Effector memory CD8-positive, alpha-beta T cell (primary cell): Measurements from ENCODE around the gene PTPRR.

Experiments used
- ATAC-seq: fragments of 150-1000 bp; cut with Tn5 transposase; replicated peaks from 2 replicates; pipeline ENCODE4 v1.10.0; 2021; ENCODE audit warnings: mild to moderate bottlenecking, moderate library complexity
- DNase-seq, 3 experiments: peaks; one replicate each; pipeline ENCODE4 v3.0.0; 2021
- H3K27ac Mint-ChIP-seq, 2 donors: one replicate each; pipeline ENCODE4 v1.8.0; 2022; ENCODE audit warnings: mild to moderate bottlenecking in 2 of 2, mixed read lengths in 2 of 2, moderate library complexity in 2 of 2
- H3K27me3 Mint-ChIP-seq, 2 donors: one replicate each; pipeline ENCODE4 v1.8.0; 2022; ENCODE audit warnings: mixed read lengths in 2 of 2
- H3K36me3 Mint-ChIP-seq: one replicate; pipeline ENCODE4 v1.8.0; 2022; ENCODE audit warnings: mild to moderate bottlenecking, moderate library complexity, mixed read lengths; ENCODE audit not compliant: insufficient read depth
- H3K4me1 Mint-ChIP-seq, 2 donors: one replicate each; pipeline ENCODE4 v1.8.0; 2022; ENCODE audit warnings: low read depth in 2 of 2, mixed read lengths in 2 of 2
- H3K4me3 Mint-ChIP-seq, 2 donors: one replicate each; pipeline ENCODE4 v1.8.0; 2022; ENCODE audit warnings: mild to moderate bottlenecking in 2 of 2, mixed read lengths in 2 of 2, moderate library complexity in 2 of 2
- H3K9me3 Mint-ChIP-seq, 2 donors: one replicate each; pipeline ENCODE4 v1.8.0; 2022; ENCODE audit warnings: mixed read lengths in 2 of 2

The PTPRR gene

DNA sequence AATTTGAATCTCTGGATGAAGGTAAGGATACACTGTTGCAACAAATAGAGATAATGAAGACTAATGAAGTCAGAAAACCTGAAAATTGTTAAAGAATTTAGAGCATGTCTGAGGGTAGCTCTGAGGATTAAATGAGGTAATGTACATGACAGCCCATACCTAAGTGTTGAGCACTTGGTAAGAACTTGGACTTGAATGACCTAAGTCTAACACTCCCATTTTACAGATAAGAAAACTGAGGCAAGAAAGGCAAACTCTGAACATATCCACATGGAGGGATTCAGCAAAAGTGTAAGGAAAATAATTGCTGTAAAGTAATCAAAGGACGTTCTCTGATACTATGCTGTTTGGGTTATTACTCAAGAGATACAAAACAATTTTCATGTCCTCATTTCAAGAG lies 312.4 kb downstream of the PTPRR start:
- ATAC-seq: no peak
- Mint-ChIP-seq H3K36me3 (no peaks in the 10 kb centered on the region), H3K27me3 (peaks cover 20 to 35% of the 10 kb centered on the region in 2 donors), H3K4me1 (peaks cover 1 to 6% of the 10 kb centered on the region in 2 donors), H3K27ac (no peak overlapping the region), H3K9me3 (no peaks in the 10 kb centered on the region), H3K4me3 (no peak overlapping the region)
- DNase-seq: no peak

DNA sequence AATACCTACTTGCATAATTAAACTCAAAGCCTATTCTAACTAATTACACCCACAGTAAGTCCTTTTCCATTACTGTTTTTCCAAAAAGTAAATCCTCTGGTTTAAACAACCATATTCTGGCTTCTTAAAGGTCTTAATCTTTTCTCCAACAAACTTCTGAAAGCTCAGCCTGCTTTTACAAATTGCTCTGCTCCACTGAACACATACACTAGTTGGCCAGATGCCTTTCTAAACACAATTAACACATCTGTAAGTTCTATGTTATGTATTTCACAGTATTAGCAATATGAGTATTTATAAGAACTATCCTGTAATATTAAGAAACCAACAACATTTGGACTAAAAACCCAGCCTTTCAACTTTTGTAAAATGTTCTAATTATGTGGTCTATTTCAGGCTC lies 313.4 kb downstream of the PTPRR start:
- Mint-ChIP-seq H3K9me3 (no peaks in the 10 kb centered on the region), H3K27ac (no peak overlapping the region), H3K4me1 (peaks cover 1 to 6% of the 10 kb centered on the region in 2 donors), H3K36me3 (no peaks in the 10 kb centered on the region), H3K4me3 (no peak overlapping the region), H3K27me3 (peaks cover 20 to 30% of the 10 kb centered on the region in 2 donors)
- ATAC-seq (no peak), DNase-seq (no peak)

DNA sequence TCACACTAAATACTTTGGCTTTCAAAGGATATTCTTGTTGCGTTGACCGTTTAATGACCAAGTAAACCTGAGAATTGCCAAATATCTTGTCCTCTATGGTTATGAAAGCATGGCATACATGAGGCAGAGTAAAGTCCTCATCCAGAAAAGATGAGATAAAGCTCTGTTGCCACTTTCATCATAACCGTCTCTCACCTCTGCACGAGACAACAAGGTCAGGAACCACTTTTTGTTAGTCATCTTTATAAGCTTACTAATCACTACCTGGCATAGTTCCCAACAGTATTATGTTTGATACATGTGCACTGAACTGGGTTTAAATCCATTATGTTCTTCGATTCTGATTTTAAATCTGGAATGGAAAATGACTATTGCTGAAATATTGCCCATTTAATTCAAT lies 314.6 kb downstream of the PTPRR start:
- Mint-ChIP-seq H3K36me3 (peaks cover under 1% of the 10 kb centered on the region), H3K9me3 (no peaks in the 10 kb centered on the region), H3K27ac (no peak overlapping the region), H3K4me3 (no peak overlapping the region), H3K4me1 (peaks cover 1 to 6% of the 10 kb centered on the region in 2 donors), H3K27me3 (peaks cover 19 to 21% of the 10 kb centered on the region in 2 donors)
- DNase-seq (no peak), ATAC-seq (no peak)

DNA sequence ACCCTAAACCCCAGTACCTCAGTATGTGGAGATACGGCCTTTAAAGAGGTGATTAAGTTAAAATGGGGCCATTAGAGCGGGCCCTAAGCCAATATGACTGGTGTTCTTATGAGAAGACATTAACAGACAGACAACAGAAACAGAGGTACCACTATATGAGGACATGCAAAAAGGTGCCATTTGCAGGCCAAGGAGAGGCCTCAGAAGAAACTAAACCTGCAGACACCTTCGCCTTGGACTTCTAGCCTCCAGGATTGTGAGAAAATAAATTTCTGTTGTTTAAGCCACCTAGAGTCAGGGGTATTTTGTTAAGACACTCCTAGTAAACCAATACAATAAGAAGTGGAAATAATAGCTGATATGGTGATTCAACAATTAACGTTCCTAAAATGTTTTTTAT lies 315.9 kb downstream of the PTPRR start:
- Mint-ChIP-seq H3K27ac (no peak overlapping the region), H3K4me1 (no peaks in the 10 kb centered on the region), H3K9me3 (no peaks in the 10 kb centered on the region), H3K36me3 (peaks cover 2% of the 10 kb centered on the region), H3K4me3 (no peak overlapping the region), H3K27me3 (peaks cover 8 to 11% of the 10 kb centered on the region in 2 donors)
- DNase-seq (no peak), ATAC-seq (no peak)

DNA sequence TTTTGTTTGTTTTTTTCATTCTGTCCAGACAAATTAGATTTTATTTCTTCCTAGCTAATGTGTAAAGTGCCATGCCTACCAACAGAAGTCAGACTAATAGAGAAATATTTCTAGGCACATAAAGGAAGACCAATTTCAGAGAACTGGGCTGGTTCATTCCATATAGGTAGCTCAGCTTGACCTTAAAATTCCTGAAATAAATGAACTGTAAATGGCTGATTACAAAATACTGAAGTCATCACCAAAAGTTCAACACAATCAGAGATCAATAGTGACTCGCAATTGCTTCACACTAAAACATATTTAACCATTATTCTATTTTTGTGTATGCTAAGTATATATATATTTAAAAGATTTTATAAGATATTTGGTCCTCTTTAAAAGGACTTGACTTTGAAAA lies 317.5 kb downstream of the PTPRR start:
- Mint-ChIP-seq H3K27me3 (peaks cover 0 to 7% of the 10 kb centered on the region in 2 donors), H3K27ac (no peak overlapping the region), H3K4me3 (no peak overlapping the region), H3K36me3 (peaks cover 2% of the 10 kb centered on the region), H3K4me1 (no peaks in the 10 kb centered on the region), H3K9me3 (no peaks in the 10 kb centered on the region)
- DNase-seq (no peak), ATAC-seq (no peak)

DNA sequence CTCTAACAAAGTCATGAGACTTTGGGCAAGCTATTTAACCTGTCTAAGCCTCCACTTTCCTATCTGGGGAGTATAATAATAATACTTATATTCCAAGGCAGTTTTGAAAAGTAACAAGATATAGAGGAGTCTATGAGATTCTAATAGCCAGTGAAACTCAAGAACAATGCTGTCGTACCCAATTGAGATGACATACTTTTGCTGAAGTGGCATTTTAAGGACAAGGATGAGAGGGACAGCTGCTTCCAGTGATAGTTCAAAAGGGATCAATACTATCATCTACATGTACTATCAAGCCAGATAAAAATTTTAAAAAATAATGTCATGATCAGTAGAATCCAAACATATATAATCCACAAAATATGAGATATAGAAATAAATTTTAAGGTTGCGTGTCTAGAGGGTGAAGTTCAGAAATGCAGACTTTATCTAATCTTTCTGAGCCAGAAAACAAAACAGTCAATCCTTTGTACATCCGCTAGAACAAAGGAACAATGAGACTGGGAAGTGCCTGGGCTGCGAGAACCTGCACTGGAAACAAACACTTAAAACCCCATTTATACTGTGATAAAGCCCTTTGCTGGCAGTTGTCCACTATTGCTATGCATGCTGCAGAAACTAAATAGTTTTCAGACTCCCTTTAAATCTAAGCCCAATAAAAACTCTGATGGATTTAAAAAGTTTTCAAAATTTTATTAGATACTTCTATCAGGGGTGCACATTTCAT lies 321.9 kb downstream of the PTPRR start:
- Mint-ChIP-seq H3K36me3 (peaks cover 2% of the 10 kb centered on the region), H3K9me3 (no peaks in the 10 kb centered on the region), H3K27ac (no peak overlapping the region), H3K4me3 (no peak overlapping the region), H3K4me1 (no peaks in the 10 kb centered on the region), H3K27me3 (peaks cover 0 to 6% of the 10 kb centered on the region in 2 donors)
- no peak for DNase-seq
- ATAC-seq: no peak

DNA sequence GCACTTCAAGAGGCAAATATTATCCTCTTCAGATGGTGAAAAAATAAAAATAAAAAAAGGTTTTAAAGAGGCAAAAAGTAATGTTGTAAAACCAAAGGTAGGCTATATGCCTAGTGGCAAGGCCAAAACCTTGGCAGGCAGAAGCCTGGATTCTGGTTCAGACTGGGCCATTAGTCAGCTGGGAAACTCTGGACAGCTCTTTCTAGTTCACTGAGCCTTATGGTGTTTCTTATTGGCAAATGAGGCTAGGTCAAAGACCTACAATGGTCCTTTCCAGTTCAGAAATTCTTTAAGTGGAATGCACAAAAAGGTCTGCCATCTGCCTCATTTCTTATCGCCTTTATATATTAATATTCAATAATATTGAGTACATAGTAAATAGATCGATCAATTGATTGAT lies 327.9 kb downstream of the PTPRR start:
- Mint-ChIP-seq H3K27me3 (peaks cover 11 to 16% of the 10 kb centered on the region in 2 donors), H3K27ac (no peak overlapping the region), H3K36me3 (no peaks in the 10 kb centered on the region), H3K4me3 (no peak overlapping the region), H3K9me3 (no peaks in the 10 kb centered on the region), H3K4me1 (peaks cover 0 to 3% of the 10 kb centered on the region in 2 donors)
- DNase-seq: no peak
- no peak for ATAC-seq

DNA sequence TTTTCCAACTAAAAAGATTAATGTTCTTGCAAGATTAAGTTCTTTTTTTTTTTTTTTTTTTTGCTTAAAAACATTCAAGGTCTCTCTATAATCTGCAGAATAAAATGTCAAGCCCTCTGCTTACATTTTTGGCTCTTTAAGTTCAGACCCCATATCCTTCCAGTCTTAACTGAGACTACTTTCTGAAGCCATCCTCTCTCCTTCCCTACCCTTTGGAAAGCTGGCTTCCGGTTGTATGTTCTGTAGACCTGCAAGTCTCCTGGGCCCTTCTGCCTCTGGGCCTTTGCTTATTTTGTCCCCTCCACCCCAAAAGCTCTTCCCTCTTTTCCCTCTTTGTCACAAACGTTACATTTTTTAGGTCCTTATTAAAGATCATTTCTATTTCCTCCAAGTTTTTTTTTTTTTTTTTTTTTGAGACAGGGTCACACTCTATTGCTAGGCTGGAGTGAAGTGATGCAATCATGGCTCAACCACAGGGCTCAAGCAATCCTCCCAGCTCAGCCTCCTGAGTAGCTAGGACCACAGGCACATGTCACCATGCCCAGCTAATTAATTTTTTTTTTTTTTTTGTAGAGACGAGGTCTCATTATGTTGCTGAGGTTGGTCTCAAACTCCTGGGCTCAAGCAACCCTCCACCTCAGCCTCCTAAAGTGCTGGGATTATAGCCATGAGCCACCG lies 329.9 kb downstream of the PTPRR start:
- ATAC-seq (no peak), DNase-seq (no peak)
- H3K36me3 Mint-ChIP-seq: no peaks in the 10 kb centered on the region
- H3K4me1 Mint-ChIP-seq: peaks cover 0 to 3% of the 10 kb centered on the region in 2 donors
- no peak overlapping the region for H3K27ac Mint-ChIP-seq
- H3K27me3 Mint-ChIP-seq: peaks cover 11 to 27% of the 10 kb centered on the region in 2 donors
- no peaks in the 10 kb centered on the region for H3K9me3 Mint-ChIP-seq
- no peak overlapping the region for H3K4me3 Mint-ChIP-seq

DNA sequence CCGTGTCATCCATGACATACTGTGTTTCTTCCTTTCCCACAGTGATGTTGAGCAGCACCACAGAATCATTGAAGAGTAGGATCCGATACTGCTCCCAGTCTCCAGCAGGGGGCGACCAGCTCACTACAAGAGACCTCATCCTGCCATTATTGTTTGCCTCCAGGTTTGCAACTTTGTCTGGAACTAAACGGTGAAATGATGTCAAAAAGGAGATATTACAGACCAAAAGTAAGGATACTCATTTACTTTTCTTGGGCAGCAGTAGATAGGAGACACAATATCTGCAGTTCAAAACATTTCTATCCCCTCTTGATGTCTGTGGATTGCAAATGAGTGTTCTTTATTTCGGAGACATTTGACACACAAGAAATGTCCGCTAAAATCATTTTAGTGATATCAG lies 330.5 kb downstream of the PTPRR start:
- DNase-seq: peak; percentile 17 to 41 (median 24)
- Mint-ChIP-seq H3K4me1 (peaks cover 0 to 3% of the 10 kb centered on the region in 2 donors), H3K9me3 (no peaks in the 10 kb centered on the region), H3K4me3 (no peak overlapping the region), H3K27ac (no peak overlapping the region), H3K27me3 (peaks cover 11 to 27% of the 10 kb centered on the region in 2 donors), H3K36me3 (no peaks in the 10 kb centered on the region)
- peak; percentile 49 for ATAC-seq
